RWPE1 (cell line): ENCODE results near the gene RIPOR1.

Source experiments
- CTCF ChIA-PET: fragments of 350-600 bp; sonication (Branson Sonifier 250); formaldehyde crosslinking; extraction: SDS; loops from one replicate; lab custom pipeline; 2021; lab: Yijun Ruan, JAX
- POLR2A ChIA-PET: fragments of 400-600 bp; formaldehyde crosslinking; extraction: SDS; loops from one replicate; lab custom pipeline; 2020; ENCODE audit warnings: antibody characterized with exemption; ENCODE audit not compliant: low non-redundant PET; lab: Yijun Ruan, JAX
- DNase-seq: peaks from one replicate; pipeline ENCODE4 v3.0.0; 2012; ENCODE audit warnings: low spot score
- H3K27ac ChIP-seq: fragments of 450-650 bp; 2 replicates; pipeline ENCODE4 v1.5.1; 2017
- TF ChIP-seq, protein P1 (sequence below): fragments of 450-650 bp; conservative IDR thresholded peaks from 2 replicates; pipeline ENCODE4 v1.5.1; 2017; ENCODE audit warnings: low read depth, mild to moderate bottlenecking

Gene RIPOR1

DNA sequence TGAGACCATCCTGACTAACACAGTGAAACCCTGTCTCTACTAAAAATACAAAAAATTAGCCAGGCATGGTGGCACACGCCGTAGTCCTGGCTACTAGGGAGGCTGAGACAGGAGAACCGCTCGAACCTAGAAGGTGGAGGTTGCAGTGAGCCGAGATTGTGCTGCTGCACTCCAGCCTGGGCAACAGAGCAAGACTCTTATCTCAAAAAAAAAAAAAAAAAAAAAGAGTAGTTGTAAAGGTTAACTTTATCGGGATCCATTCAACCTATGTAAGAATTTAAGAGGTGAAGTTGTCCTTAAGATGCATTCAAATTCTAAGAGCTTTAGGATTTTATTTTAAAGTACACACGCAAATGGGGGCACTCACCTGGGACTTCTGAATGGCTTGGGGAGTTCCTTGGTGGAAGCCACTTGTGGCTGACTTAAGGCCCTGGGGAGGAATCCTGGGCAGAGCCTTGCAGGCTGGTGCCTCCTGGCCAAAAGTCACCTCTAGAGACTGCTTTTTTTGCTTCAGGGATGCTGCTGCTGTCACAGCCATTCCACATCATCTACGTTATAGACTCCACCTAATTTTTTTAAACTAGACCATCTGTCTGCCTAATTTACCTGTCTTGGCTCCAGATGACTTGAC is 37.0 kb downstream of the RIPOR1 start:
- ChIA-PET CTCF (no interaction called here), POLR2A (no interaction called here)
- TF ChIP-seq, protein P1, sequence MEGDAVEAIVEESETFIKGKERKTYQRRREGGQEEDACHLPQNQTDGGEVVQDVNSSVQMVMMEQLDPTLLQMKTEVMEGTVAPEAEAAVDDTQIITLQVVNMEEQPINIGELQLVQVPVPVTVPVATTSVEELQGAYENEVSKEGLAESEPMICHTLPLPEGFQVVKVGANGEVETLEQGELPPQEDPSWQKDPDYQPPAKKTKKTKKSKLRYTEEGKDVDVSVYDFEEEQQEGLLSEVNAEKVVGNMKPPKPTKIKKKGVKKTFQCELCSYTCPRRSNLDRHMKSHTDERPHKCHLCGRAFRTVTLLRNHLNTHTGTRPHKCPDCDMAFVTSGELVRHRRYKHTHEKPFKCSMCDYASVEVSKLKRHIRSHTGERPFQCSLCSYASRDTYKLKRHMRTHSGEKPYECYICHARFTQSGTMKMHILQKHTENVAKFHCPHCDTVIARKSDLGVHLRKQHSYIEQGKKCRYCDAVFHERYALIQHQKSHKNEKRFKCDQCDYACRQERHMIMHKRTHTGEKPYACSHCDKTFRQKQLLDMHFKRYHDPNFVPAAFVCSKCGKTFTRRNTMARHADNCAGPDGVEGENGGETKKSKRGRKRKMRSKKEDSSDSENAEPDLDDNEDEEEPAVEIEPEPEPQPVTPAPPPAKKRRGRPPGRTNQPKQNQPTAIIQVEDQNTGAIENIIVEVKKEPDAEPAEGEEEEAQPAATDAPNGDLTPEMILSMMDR, result no peak
- peak overlapping the region; percentile 34 for H3K27ac ChIP-seq
- no peak for DNase-seq

DNA sequence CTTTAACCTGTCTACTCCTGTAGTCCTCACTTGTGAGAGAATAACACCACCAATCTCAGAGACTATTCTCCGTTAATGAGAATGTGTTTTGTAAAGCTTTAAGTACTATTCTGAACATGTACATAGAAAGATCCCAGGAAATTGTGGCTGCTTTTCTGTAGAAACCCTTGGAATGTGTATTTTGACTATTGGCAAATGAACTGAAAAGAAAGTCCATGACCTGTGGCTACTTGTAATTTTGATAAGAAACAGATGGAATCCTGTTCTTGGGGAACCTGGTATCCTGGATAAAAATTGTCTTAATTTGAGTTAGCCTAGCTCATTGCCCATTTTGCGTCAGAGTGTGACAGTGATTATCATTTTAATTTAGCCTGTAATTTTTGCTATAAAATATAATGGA is 42.8 kb downstream of the RIPOR1 start:
- H3K27ac ChIP-seq, result no peak overlapping the region
- TF ChIP-seq, protein P1, result no peak
- POLR2A ChIA-PET, result no interaction called here
- CTCF ChIA-PET, result no interaction called here
- no peak for DNase-seq

DNA sequence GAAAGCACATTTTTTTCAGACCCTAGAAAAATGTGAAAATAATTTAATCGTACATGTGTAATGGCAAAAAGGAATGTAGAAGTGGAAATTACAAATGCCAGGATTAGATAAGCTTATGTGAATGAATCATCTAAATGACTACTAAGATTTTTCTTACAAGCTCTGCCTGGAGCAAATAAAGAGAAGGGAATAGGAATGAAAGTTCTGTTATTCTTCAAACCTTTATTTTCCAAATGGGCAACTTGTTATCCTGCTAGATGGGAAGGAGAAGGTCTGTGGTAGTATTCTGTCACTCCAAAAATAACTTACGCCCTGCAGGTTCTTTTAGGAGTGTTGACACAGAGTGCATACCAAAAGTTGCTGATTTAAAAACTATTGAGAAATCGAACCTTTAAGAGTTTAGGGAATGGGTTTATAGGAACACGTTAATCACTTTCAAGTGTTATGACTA is 43.4 kb downstream of the RIPOR1 start:
- peak; percentile 34 for DNase-seq
- ChIA-PET POLR2A (no interaction called here), CTCF (interaction anchor here (0.6 to 0.7 kb wide), 3 partner anchors 22 to 51 kb away, joined by 3 to 4 read pairs (median 3); no protein-coding TSS in a partner anchor)
- TF ChIP-seq, protein P1, result no peak
- no peak overlapping the region for H3K27ac ChIP-seq

DNA sequence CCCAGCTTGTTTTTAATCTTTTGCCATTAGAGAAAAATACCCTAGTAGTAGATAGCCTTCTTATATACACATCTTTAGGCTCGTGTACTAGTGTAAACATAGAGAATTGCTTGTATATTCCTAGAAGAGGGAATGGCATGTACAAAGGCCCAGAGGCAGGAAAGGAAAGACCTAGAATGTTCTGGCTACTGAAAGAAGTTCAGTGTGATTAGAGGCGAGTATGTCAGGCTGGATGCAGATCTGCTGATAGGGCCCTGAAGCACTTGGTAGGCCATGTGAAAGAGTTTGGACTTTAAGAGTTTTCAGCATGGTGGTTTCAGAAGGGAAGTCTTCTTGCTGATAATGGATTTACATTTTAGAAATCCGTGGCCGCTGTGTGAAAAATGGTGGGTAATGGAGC is 51.1 kb downstream of the RIPOR1 start:
- CTCF ChIA-PET, result no interaction called here
- TF ChIP-seq, protein P1, result no peak
- no peak overlapping the region for H3K27ac ChIP-seq
- no peak for DNase-seq
- POLR2A ChIA-PET, result interaction anchor here (0.6 kb wide), 1 partner anchor 23 kb away, joined by 3 read pairs; no protein-coding TSS in a partner anchor

DNA sequence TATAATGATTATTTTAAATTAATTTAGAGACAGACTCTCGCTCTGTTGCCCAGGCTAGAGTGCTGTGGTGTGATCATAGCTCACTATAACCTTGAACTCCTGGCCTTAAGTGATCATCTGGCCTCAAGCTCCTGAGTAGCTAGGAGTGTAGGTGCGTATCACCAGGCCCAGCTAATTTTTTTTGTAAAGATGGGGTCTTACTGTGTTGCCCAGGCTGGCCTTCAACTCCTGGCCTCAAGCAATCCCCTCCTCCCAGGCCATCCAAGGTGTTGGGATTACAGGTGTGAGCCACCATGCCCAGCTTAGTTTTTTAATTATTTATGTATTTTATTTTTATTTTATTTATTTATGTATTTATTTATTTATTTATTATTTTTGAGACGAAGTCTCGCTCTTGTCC is 51.6 kb downstream of the RIPOR1 start:
- DNase-seq, result no peak
- ChIA-PET CTCF (interaction anchor here (0.6 kb wide), 2 partner anchors 88 to 188 kb away, joined by 3 read pairs; no protein-coding TSS in a partner anchor), POLR2A (no interaction called here)
- H3K27ac ChIP-seq, result no peak overlapping the region
- TF ChIP-seq, protein P1, result no peak

DNA sequence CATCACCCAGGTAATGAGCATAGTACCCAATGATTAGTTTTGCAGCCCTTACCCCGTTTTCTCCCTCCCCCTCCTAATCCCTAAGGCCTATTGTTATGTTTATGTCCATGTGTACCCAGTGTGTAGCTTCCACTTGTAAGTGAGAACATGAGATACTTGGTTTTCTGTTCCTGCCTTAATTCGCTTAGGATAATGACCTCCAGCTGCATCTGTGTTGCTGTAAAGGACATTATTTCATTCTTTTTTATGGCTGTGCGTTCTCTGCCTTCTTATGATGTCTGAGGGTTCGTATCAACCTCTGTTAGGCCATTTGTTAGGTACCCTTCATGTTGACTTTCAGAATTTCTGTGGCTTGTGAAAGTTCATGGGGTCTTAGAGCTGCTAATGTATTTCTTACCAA is 64.7 kb downstream of the RIPOR1 start:
- TF ChIP-seq, protein P1, result no peak
- no peak overlapping the region for H3K27ac ChIP-seq
- CTCF ChIA-PET, result interaction anchor here (0.6 kb wide), 1 partner anchor 21 kb away, joined by 3 read pairs; no protein-coding TSS in a partner anchor
- POLR2A ChIA-PET, result no interaction called here
- DNase-seq, result no peak
